Activated gamma-delta T cell treated with Interleukin-2 at 50 U/mL for 16 hours (primary cell): ENCODE results near the gene ADO.
"Not testable (repeated sequence)": the region's sequence is repeated elsewhere in the genome, so short reads cannot be mapped to it uniquely, and the experiment has no call there.

ENCODE experiments used
- DNase-seq: peaks from one replicate; pipeline ENCODE4 v3.0.0-alpha.2; 2020

ADO gene

DNA sequence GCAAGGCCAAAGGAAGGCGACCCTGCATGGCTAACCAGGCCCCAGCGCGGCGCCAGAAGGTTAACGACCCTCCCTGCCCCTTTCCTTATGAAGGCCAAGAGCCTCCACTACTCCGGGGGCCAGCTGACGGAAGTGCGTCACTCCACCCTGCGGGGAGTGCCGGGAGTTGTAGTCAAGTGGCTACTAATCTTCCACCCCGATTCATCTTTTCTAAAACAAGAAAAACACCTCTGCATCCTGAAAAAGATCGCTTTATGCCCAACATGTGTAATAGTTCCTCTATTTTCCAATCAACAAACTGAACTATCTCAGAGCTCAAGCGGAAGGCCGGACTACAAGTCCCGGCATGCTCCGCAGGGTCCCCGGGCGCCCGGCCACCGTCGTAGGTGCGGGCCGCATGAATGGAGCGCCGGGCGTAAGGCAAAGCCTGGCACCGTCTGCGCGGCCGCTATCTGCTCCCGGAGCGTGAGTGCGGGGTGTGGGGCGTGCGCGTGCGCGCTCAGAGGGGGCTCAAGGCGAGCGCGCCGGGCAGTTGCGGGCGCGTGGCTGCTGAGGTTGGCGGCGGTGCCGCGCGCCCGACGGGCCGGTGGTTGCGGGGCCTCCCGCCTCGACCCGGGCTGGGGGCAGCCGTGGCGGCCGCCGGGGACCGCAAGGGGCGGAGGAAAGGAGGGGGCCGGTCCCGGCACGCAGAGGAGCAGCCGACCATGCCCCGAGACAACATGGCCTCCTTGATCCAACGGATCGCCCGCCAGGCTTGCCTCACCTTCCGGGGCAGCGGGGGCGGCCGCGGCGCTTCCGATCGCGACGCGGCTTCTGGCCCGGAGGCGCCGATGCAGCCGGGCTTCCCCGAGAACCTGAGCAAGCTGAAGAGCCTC is at the start of gene ADO:
Gene ADO (plus strand): TSS at position 365 of the 875 bp plus-strand sequence. CDS start 340 bp downstream, at position 705.
- peak; percentile 70 for DNase-seq

DNA sequence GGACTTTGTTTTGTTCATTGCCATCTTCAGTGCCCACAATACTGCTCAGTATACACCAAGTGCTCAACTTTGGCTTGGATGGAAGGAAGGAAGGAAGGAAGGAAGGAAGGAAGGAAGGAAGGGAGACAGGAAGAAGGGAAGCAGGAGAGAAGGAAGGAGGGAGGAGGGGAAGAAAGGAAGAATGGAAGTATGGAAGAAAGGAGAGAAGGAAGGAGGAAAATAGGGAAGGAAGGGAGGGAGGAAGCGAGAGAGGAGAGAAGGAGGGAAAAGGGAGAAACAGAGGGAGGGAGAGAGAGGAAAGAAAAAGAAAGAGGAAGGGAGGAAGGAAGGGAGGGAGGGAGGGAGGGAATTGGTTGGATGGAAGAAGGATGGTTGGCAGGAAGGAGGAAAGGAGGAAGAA is 49.6 kb upstream of the ADO start:
- no peak for DNase-seq

DNA sequence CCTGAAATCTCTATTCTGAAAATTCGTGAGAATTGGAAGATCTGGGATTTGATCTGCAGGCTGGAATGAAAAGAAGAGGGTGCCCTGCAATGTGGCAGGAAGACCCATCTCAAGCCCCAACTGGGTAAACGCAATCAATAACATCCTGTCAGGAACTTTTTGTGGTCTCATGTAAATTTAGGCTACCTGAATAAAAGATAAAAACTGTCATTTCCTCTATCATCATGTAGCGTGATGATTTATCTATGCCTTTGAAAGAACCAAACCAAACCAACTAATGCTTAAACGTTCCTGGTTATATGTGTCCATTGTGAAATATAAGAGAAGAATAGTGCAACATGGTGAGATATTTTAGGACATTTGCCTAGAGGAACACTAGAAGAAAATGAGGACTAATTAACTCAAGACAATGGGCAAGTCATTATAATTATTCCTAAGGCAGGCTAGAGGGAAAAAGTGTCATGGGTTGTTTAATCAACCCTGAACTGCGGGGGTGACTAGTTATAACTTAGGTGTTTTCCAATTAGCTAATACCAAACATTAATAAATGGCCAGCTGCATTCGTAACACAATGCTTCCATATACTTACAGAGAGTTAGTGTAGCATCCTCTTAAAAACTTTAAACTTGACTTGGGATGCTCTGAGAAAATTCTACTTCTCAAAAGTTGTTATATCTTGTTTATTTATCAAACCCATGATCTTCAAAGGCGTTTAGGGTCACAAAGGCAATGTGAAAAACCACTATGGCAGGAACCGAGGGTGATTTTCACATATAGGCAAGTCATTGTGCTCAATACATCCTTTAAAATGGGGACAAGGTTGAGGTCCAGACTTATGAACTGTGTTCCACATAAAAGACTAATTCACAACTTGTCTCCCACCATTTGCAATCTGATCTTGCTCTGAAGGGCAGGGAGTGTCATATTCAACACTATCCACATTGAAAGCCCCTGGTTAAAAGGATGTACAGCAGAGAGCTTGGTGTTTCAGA is 48.6 kb upstream of the ADO start:
- no peak for DNase-seq

DNA sequence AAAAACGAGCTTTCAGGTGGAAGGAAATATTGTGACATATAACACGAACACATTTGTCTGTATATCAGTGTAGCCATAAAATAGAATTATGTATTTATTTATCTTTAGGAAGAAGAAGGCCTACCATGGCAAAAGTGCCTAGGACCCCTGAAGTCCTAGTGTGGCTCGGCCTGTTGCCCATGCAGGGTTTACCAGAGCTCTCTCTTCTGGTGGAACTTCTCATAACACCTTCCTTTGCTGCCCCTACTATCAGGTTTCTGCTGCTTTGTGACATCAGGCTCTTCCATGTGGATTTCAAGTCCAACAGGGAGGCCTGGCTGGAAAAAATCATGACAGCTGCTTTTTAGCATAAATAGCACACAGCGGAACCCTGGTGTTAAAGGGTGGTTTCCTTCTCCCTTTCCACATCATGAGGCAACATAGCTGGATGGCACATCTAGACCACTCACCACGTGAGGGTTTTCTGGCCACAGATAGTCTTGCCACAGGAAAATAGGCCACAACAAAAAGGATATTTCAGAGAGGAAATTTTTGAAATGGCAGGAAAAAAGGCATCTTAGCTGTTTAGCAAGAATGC is 44.8 kb upstream of the ADO start:
- no peak for DNase-seq

DNA sequence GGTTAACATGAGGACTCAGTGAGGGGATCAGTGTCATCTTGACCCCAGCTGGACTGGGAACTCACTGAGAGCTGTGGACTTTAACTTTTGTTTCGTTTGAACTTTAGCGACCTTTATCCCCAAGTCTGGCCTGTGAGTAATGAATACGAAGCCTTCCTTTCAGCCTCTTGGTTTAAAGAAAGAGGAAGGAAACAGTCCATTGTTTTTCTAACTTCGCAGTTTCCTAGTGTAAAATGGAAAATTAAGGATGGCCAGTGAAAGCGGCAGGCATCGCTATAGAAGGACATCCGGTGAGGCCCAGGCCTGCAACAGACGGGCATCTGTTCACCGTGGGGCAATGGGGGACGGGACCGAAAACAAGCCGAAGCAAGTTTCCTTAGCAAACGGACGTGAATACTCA is 44.1 kb upstream of the ADO start:
- no peak for DNase-seq

DNA sequence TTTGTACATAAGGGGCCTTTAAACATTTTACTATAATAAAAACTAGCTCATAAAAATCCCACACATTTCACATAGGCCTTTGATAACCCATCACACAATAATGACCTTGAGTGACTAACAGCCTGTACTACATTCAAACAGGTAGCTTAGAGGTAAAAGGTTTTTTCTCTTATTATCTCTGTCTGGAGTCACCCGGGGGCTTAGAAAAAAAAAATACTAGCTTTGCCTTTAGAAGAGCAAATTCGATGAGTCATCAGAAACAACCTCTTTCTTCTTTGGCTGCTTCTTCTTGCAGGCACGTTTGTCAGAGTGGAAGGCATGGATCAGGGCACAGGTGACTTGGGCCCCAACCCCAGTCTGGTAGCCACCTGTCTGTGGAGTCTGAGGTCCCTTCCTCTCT is 43.4 kb upstream of the ADO start:
- DNase-seq = no peak

DNA sequence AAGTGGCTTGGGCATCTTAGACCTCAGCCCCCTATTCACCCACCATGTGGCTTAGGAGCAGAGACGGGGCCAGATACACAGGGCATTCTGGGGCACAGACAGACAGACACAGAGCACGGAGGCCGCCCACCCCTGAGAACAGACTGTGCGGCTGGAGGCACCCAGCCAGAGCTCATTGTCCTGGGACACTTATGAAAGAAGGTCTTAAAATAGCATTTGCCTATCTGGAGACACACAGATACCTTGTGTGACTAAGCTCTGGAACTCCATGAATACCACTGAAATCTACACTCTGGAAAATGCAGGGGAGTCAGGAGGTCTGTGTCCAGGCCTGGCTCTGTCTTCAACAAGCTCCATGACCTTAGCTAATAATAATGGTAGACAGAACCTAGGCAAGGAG is 41.4 kb upstream of the ADO start:
- no peak for DNase-seq

DNA sequence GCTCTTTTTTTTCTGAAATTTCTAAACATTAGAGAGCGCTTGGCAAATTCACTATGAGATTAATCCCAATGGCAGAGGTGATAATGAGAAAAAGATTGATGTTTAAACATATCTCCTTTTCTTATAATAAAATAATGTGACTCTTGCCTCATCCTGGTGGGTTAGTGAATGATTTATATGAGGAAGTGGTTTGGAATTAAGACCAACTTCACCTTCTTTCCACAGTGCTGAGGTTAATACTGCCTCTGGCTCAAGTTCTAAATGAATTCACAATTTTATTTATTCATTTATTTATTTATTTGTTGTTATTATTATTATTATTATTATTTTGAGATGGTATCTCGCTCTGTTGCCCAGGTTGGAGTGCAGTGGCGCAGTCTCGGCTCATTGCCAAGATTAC is 40.5 kb upstream of the ADO start:
- DNase-seq = no peak

DNA sequence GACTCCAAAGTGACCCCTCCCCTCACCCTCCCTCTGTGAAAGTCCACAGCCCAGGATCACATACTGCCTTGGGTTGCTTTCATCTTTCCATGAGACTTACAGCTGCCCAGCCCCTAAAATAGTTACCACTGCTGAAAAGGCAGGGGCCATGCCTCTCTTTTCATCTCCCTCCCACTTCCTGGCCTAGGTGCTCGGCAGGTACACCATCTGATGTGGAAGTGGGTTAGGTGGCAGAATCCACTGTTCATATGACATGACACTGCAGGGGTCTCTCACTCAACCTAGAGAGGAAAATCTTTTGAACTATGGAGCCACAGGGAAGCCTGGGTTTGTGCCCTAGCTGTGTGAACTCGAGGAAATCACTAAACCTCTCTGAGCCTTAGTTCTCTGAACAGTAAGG is 38.8 kb upstream of the ADO start:
- DNase-seq = no peak

DNA sequence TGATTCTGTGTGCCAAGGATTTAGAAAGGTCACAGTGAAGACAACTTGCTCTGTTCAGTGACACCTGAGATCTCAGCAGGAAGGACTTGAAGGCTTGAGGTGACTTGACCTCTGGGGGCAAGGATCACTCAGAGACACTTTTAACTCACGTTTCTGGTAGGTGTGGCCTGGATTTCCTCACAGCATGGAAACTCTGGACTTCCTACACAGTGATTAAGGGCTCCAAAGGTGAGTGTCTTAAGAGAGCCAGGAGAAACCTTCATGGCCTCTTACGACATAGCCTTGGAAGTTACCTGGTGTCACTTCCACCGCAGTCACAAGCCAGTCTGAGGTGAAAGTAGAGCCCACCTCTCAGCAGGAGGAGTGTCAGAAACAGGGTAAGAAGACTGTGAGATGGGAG is 38.1 kb upstream of the ADO start:
- DNase-seq = no peak

DNA sequence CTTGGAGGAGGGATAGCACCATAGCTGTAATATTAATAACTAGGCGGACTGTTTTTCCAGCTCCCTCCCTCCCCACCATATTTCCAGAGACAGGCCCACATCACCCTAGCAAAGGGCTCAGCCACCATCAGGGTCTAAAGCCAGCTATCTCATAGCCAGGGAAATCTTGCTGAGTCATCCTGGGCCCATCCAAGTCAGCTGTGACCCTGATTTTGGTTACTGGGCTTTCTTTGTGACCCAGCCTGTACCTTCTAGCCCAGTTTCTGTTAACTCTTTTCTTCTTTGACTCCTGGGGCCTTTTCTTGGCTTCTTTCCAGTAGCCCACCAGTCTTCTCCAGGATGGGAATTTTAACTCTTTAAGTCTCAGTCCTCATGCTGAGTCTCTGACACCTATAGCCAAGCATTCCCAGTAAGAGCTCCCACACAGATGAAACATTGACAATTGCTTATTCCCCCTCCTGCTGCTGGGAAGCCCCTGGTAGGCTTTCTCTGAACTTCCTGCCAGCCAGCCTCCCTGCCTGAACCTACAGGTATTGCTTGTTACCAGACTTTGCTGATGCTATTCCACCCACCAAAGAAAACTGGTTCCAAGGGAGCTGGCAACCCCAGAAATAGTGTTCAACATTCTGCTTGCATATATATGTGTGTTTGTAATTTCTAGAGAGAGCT is 34.8 kb upstream of the ADO start:
- no peak for DNase-seq

DNA sequence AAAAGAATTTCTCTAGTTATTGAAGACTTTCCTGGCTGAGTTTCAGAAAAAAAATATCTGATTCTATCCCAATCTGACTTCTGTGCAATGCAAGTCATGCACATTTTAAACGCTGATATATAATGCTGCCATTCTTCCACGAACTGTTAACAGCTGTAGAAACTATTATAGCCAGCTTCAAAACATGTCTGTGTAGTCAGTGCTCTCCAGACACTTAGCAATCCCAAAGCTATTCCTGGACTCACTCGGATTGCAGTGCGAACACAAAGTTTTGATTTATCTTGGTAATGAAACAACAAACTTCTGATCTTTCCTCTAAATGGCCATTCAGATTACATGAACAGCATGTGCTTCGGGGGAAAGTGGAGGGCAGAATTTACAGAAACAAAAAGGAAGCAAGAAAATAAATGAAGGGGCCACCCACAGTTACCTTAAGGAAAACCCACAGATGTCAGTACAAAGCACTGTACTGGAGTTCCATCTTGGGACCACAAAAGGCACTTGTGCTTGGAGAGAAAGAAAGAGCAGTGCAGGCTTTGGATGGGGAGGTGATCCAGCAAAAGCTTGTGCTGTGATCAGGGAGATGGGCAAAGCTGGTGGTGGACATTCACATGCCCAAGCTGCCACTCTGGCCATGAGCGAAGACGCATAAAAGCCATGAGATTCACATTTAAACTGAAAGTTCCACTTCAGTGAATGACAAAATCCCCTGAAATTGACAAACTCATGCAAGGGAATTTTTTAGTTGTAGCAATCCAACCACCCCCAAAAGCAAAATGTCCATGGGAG is 32.1 kb upstream of the ADO start:
- no peak for DNase-seq

DNA sequence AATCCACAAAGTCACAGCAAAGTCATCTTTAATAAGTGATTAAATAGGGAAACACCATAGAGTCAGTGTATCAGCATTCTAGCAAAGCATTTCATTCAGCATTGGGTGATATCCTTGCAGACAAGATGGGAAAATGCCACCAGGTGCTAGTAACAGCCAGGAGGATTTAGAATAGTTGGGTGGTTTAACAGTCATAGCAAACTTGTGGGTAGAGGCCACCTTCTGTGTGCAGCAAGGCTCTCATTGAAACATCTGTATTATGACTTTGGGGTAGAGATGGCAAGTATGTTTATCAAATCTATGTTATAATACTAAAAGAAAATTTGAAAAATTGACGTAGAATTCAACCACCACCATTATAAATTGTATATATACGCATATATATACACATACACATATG is 26.4 kb upstream of the ADO start:
- no peak for DNase-seq

DNA sequence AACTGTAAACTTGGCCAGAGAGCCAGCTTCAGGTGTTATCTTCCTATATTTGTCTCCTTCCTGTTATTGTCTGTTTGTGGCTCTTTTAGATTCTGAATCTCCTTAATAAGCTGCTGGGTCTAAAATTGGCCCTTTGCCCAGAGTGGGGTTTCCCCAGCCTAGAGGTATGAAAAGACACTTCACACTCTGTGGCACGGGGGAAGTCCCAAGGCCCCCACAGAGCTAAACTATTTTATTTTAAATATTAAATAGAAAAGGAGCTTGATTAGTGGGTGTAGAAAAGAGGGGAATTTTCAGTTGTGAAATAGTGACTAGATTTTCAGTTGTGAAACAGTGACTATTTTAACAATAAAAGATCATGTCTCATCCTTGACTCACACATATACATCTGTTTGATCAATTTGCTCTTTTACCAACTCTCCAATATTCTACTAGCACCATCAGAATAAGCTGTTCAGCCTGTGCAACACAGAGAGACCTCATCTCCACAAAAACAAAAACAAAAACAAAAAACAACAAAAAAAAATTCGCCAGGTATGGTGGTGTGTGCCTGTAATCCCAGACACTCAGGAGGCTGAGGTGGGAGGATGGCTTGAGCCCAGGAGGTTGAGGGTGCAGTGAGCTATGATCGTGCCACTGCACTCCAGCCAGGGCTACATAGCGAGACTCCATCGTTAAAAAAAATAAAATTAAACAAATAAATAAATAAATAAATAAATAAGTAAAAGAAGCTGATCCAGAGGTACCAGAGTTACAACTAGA is 24.9 kb upstream of the ADO start:
- DNase-seq = peak; percentile 86

DNA sequence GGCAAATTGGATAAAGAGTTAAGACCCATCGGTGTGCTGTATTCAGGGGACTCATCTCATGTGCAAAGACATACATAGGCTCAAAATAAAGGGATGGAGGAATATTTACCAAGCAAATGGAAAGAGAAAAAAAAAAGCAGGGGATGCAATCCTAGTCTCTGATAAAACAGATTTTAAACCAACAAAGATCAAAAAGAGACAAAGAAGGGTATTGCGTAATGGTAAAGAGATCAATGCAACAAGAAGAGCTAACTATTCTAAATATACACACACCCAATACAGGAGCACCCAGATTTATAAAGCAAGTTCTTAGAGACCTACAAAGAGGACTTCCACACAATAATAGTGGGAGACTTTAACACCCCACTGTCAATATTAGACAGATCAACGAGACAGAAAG is 20.0 kb upstream of the ADO start:
- not testable (repeated sequence) for DNase-seq

DNA sequence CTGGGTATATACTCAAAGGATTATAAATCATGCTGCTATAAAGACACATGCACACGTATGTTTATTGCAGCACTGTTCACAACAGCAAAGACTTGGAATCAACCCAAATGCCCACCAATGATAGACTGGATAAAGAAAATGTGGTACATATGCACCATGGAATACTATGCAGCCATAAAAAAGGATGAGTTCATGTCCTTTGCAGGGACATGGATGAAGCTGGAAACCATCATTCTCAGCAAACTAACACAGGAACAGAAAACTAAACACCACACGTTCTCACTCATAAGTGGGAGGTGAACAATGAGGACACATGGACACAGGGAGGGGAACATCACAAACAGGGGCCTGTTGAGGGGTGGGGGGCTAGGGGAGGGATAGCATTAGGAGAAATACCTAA is 16.2 kb upstream of the ADO start:
- DNase-seq = not testable (repeated sequence)

DNA sequence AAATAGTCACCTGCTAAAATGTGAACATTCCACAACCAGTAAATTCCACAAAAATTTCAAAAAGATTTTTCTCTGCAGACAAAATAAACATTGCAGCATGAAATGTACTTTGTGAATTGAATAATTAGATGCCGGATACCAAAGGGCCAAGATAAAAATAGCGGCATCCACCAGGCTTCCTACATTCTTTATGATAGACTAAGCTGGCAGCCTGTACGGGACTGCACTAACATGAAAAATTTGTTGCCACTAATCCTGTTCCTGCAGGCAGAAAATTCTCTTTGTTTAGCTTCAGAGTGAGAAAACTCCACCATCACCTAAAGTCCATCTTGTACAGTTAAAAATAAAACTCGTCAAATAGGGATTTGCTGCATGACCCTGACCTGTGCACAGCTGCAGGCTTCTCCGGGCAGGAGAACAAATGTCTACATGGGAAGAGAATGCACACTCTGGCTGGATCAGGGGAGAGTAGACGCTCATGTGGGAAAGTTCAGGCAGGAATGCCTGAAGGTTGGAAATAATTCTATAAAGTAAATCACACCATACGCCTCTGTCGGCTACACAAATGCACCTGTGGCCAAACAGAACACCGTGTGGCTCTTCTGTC is 15.6 kb upstream of the ADO start:
- no peak for DNase-seq

DNA sequence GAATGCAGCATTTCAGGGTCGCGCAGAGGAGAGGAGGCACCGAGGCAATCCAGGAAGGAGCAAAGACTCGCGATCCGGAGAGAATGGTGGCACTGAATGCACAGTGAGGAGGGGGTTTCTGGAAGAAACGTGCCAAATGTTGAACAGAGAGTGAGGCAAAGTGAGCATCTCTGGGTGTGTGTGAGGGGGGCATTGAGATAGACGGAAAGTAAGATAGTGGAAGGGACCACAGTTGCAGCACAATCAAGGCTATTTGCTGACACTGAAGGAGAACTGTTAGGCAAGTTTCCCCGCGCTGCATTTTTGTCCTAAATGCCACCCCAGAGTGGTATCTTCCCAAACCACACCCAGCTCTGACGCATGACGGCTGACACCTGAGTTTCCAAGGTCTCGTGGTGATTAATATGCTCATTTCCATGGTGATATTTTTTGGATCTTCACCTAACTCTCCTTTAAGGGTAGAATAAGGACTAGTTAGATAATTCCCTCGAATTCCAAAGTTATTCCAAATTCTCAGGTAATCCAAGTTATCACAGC is 14.4 kb upstream of the ADO start:
- DNase-seq = no peak

DNA sequence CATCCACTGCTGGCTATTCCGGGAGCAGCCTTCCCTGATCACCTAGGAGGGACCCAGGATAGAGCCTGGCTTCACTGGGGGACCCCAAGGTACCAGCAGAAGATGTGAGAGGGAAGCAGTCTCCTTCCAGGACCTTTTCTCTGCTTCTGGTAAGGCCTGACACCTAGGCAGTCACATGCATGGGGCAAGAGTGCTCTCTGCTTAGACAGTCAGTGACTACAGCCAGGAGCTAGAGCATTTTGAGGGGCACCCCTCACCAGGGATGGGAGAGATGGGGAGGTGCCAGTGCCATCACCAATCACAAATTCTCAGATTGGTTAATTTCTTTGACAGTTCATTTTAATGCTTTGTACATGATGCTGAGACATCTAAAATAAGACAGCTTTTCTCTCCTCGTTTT is 13.9 kb upstream of the ADO start:
- no peak for DNase-seq

DNA sequence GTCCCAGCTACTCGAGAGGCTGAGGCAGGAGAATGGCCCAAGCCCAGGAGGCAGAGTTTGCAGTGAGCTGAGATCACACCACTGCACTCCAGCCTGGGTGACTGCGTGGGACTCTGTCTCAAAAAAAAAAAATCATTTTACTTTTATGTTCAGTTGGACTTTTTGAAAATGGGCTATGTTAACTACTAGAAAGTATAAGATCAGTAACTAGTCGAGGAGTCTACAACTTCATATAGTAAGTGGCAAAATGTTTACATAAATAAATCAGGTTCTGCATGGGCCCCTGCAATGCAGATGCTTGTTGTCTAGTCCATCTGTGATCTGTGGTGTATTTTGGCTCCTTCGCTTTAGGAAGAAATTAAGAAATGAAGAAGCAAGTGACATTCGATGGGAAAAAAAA is 12.3 kb upstream of the ADO start:
- DNase-seq = no peak

DNA sequence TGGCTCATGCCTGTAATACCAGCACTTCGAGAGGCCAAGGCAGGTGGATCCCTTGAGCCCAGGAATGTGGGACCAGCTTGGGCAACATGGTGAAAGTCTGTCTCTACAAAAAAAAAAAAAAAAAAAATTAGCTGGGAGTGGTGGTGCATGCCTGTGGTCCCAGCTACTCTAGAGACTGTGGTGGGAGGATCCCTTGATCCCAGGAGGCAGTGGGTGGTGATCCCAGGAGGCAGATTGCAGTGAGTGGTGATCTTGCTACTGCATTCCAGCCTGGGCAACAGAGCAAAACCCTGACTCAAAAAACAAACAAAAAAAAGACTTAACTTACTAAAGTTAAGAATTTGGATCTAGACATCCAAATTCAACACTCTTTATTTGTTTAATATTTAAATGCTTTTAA is 10.2 kb upstream of the ADO start:
- DNase-seq = no peak
